Stomach (tissue), 9 donors: ENCODE results near the gene NUP153. TPM values are rescaled to one million over a fixed set of nuclear protein-coding genes. Genes with fewer than 3 reads are reported as not detected.

Experiments used
- DNase-seq, 2 donors: peaks; one replicate each; pipeline versions ENCODE4 v3.0.0 to v3.0.0-alpha.2; 2013 to 2019
- H3K27ac ChIP-seq, 5 donors: fragments of 200-600 bp in 4 of 5; sonication (generic) in 4 of 5; one replicate each; pipeline ENCODE4 v1.5.1; 2013 to 2019; ENCODE audit warnings: mild to moderate bottlenecking in 1 of 5, moderate library complexity in 1 of 5
- H3K27me3 ChIP-seq, 3 donors: fragments of 200-600 bp; sonication (generic); one replicate each; pipeline ENCODE4 v1.5.1; 2017 to 2019; ENCODE audit warnings: mixed run types in 1 of 3
- H3K36me3 ChIP-seq, 4 donors: fragments of 200-600 bp; sonication (generic); 1 replicate in 3 of 4; 2 replicates in 1 of 4; pipeline ENCODE4 v1.5.1; 2016 to 2019
- H3K4me1 ChIP-seq, 4 donors: fragments of 200-600 bp; sonication (generic); one replicate each; pipeline ENCODE4 v1.5.1; 2016 to 2019
- H3K4me3 ChIP-seq, 4 donors: fragments of 200-600 bp; sonication (generic) in 3 of 4; one replicate each; pipeline ENCODE4 v1.5.1; 2016 to 2019; ENCODE audit warnings: mild to moderate bottlenecking in 1 of 4
- H3K9me3 ChIP-seq, 4 donors: fragments of 200-600 bp; sonication (generic); one replicate each; pipeline ENCODE4 v1.5.1; 2016 to 2019
- EP300 ChIP-seq: sonication (generic); formaldehyde crosslinking; IDR thresholded peaks from one replicate; pipeline ENCODE4 v1.6.1; 2017; ENCODE audit warnings: antibody characterized with exemption
- POLR2A ChIP-seq, 4 donors: fragments of 450-650 bp; IDR thresholded peaks; one replicate each; pipeline ENCODE4 v1.6.1; 2016; ENCODE audit warnings: antibody characterized with exemption in 4 of 4, control low read depth in 2 of 4, mild to moderate bottlenecking in 1 of 4, moderate library complexity in 1 of 4
- POLR2AphosphoS5 ChIP-seq, 3 donors: sonication (generic); formaldehyde crosslinking; IDR thresholded peaks; one replicate each; pipeline ENCODE4 v1.6.1; 2016; ENCODE audit warnings: antibody characterized with exemption in 3 of 3
- WGBS, 5 donors: extraction: QIAGEN DNeasy Blood & Tissue Kit in 3 of 5; methylation state at CpG; one replicate each; pipeline versions ENCODE4 v1.1.5 to v1.1.7; 2013 to 2018; 5-methylcytosine and 5-hydroxymethylcytosine counted together
- intact Hi-C: fragments of 100-400 bp; cut with DNase I; formaldehyde crosslinking; loops from one replicate; pipeline ENCODE4 v1.15.1; 2023; ENCODE audit warnings: low total_unique reads
- polyA plus RNA-seq, 3 donors: library from polyadenylated mRNA; stranded (reverse); fragments of 200-250 nt; gene quantifications; one replicate each; pipeline ENCODE4 v1.2.3, GENCODE V29; 2013
- total RNA-seq, 5 donors: library from RNA; depleted of rRNA; stranded (reverse); fragments of >200 nt; gene quantifications; one replicate each; pipeline versions ENCODE4 v1.1.0 to v1.2.3, GENCODE V29; 2014 to 2016
- TF ChIP-seq, protein P1 (sequence below), 7 experiments: fragments of 450-650 bp in 4 of 7; fragments of 200-600 bp in 3 of 7; sonication (generic) in 3 of 7; IDR thresholded peaks; one replicate each; pipeline ENCODE4 v1.5.1; 2016 to 2019; ENCODE audit warnings: antibody characterized with exemption in 7 of 7, control low read depth in 2 of 7, mild to moderate bottlenecking in 1 of 7
- donor health status: healthy with polysubstance abuse.
- donor health status: Bipolar disorder and iron deficiency.
- donor health status: healthy.

Gene NUP153
- total and polyA plus RNA-seq, 8 donors: 5.2 to 50.5 (median 18.2) TPM

DNA sequence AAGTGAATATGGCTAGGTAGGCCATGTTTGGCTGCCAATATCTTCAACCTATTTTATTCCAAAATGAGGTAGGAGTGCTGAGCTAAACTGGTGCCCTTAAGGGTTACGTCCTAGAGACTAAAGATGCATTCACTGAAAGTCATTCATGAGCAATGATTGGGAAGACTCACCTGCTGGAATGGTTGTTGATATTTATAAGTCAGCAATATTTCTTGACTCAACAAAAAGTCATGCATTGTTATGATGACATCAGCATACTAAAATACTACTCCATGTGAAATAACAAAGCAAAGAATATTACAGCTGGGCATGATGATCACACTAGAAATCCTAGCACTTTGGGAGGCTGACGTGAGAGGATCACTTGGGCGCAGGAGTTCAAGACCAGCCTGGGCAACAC lies 17.6 kb upstream of the NUP153 start:
- Histone ChIP-seq H3K9me3 (no peaks in the 10 kb centered on the region), H3K27ac (no peak overlapping the region), H3K4me1 (no peaks in the 10 kb centered on the region), H3K4me3 (no peak overlapping the region), H3K36me3 (no peaks in the 10 kb centered on the region), H3K27me3 (no peaks in the 10 kb centered on the region)
- intact Hi-C loops: no loop called here
- TF ChIP-seq POLR2AphosphoS5 (IDR thresholded peaks at IDR 0.05) (no peak), POLR2A (IDR thresholded peaks at IDR 0.05) (no peak), EP300 (no peak)
- TF ChIP-seq, protein P1, sequence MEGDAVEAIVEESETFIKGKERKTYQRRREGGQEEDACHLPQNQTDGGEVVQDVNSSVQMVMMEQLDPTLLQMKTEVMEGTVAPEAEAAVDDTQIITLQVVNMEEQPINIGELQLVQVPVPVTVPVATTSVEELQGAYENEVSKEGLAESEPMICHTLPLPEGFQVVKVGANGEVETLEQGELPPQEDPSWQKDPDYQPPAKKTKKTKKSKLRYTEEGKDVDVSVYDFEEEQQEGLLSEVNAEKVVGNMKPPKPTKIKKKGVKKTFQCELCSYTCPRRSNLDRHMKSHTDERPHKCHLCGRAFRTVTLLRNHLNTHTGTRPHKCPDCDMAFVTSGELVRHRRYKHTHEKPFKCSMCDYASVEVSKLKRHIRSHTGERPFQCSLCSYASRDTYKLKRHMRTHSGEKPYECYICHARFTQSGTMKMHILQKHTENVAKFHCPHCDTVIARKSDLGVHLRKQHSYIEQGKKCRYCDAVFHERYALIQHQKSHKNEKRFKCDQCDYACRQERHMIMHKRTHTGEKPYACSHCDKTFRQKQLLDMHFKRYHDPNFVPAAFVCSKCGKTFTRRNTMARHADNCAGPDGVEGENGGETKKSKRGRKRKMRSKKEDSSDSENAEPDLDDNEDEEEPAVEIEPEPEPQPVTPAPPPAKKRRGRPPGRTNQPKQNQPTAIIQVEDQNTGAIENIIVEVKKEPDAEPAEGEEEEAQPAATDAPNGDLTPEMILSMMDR (IDR thresholded peaks at IDR 0.05): no peak
- no peak for DNase-seq
- WGBS, 5 donors: 90 to 99% (median 95%) methylated on average over 3 of the region's 3 CpGs

DNA sequence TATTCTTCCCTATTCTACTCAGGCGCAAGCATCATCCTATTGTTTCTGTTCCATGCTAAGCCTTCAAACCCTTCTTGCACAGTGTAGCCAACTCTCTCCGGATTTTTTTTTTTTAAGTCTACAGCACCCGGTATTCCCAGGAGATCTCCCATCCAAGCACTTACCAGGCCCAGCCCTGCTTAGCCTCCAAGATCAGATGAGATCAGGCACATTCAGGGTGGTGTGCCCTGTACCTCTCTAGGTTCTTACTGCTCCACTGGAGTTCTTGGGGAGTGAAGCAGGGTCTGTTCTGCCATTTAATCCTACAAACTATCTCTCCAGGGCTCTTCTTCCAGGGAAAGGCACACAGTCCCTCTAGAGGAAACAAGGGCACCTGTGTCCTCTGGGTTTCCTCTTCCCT lies 14.9 kb upstream of the NUP153 start:
- no peak overlapping the region for H3K4me3 ChIP-seq
- H3K27me3 ChIP-seq: no peaks in the 10 kb centered on the region
- WGBS, 5 donors: 62 to 77% (median 65%) methylated on average over 3 of the region's 3 CpGs
- DNase-seq: no peak
- TF ChIP-seq POLR2AphosphoS5 (IDR thresholded peaks at IDR 0.05): no peak
- TF ChIP-seq EP300: no peak
- TF ChIP-seq, protein P1 (IDR thresholded peaks at IDR 0.05): no peak
- TF ChIP-seq POLR2A (IDR thresholded peaks at IDR 0.05): no peak
- no peaks in the 10 kb centered on the region for H3K4me1 ChIP-seq
- intact Hi-C loops: no loop called here
- no peak overlapping the region for H3K27ac ChIP-seq
- H3K9me3 ChIP-seq: no peaks in the 10 kb centered on the region
- no peaks in the 10 kb centered on the region for H3K36me3 ChIP-seq

DNA sequence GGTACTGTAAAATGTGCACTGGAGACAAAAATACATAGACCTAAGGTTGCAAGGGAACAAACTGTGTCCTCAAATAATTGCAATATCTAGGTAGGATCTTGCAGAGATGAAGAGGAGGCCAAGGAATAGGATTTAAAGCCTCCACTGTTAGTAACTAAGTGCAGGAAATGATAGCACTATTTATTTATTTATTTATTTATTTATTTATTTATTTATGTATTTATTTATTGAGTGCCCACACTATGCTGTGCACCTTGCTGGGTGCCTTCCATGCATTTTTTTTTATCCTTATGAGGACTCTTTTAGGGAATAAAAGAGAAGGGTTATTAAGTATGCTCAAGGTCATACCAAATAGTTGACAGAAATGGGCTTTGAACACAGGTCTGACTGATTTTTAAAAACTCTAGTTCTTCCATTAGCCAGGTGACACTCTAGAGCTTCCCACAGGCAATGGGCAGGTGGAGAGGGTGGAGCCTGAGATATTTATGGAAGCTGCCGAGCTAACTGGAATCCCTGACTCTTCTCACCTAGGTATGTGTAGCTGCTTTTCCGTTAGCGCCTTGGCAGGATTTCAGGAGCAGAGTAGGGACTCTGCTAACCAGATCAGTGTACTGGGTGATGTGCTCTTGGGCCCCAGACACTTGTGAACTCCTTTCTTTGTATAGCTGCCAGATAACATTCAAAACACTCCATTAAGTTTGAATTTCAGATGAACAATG lies 12.8 kb upstream of the NUP153 start:
- 44 to 62% (median 48%) methylated on average over 3 of the region's 3 CpGs for WGBS, 5 donors
- H3K9me3 ChIP-seq: no peaks in the 10 kb centered on the region
- H3K4me3 ChIP-seq: no peak overlapping the region
- no peaks in the 10 kb centered on the region for H3K4me1 ChIP-seq
- intact Hi-C loops: no loop called here
- H3K36me3 ChIP-seq: no peaks in the 10 kb centered on the region
- TF ChIP-seq POLR2AphosphoS5 (IDR thresholded peaks at IDR 0.05) (no peak), EP300 (no peak), POLR2A (IDR thresholded peaks at IDR 0.05) (no peak)
- TF ChIP-seq, protein P1 (IDR thresholded peaks at IDR 0.05): no peak
- no peaks in the 10 kb centered on the region for H3K27me3 ChIP-seq
- DNase-seq: no peak
- no peak overlapping the region for H3K27ac ChIP-seq

DNA sequence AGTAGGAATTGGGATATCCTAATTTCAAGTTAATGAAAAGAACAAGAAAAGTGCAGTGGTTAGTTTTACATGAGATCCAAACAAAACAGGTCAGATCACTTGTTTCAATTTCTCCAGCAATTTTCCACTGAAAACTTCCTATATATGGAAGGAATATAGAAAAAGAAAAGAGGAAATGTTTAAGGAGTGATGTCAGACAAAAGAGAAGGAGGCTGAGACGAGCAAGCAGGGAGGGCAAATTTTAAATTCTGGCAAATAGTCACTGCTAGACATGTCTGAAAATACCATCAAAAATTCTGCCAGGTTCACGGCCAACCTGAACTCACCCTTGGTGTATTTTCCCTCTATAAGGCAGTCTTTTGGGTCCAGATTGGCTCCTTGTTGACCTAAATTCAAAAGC lies 9.5 kb upstream of the NUP153 start:
- WGBS, 5 donors: 60 to 74% (median 65%) methylated on average over 2 of the region's 2 CpGs
- TF ChIP-seq POLR2AphosphoS5 (IDR thresholded peaks at IDR 0.05) (no peak), POLR2A (IDR thresholded peaks at IDR 0.05) (no peak), EP300 (no peak)
- TF ChIP-seq, protein P1 (IDR thresholded peaks at IDR 0.05): no peak
- Histone ChIP-seq H3K36me3 (no peaks in the 10 kb centered on the region), H3K27me3 (no peaks in the 10 kb centered on the region), H3K4me1 (no peaks in the 10 kb centered on the region), H3K9me3 (no peaks in the 10 kb centered on the region), H3K4me3 (no peak overlapping the region), H3K27ac (no peak overlapping the region)
- DNase-seq: no peak
- intact Hi-C loops: no loop called here
